ENCODE measurements around the gene OR1A1.
"Not testable (repeated sequence)": the region's sequence is repeated elsewhere in the genome, so short reads cannot be mapped to it uniquely, and the experiment has no call there.

Gene OR1A1, protein sequence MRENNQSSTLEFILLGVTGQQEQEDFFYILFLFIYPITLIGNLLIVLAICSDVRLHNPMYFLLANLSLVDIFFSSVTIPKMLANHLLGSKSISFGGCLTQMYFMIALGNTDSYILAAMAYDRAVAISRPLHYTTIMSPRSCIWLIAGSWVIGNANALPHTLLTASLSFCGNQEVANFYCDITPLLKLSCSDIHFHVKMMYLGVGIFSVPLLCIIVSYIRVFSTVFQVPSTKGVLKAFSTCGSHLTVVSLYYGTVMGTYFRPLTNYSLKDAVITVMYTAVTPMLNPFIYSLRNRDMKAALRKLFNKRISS

DNA sequence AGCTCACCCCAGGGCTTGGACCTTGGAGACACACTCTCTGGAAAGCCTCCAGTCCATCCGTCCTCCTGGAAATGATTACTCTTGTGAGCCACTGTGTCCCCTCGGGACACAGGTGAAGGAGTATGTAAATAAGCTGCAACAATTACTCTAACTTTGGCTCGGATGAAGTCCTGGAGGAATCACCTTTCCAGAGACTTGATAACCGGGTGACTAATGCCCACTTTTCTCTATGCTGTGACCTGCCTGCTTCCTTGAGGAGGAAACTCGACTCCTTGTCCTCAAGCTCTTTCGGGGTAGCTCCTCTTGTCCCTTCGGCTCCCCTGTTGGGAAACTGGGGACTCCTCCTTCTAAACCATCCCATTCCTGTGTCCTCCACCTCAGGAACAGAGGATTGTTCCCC lies at the start of gene OR1A1:
OR1A1 (plus strand) TSS at position 301 of the 400 bp plus-strand sequence. CDS start 7,954 bp downstream, outside the sequence.
- no peak within 1 kb of the TSS for H3K4me3 ChIP-seq (ENCODE audit: low read depth, low read length)
- no peak for DNase-seq (ENCODE audit: low read depth)

DNA sequence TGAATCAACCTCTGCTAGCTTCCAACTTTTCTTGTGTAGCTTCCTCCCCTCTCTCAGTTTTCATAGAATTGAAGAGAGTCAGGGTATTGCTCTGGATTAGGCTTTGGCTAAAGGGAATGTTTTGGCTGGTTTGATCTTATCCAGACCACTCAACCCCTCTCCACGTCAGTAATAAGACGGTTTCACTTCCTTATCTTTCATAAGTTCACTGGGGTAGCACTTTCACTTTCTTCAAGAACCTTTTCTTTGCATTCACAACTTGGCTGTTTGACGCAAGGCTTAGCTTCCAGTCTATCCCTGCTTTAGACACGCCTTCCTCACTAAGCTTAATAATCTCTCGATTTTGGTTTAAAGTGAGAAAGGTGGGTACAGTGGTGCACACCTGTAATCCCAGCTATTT lies 39.9 kb upstream of the OR1A1 start:
- DNase-seq (ENCODE audit: low read depth) = no peak
- no peak overlapping the region for H3K4me3 ChIP-seq (ENCODE audit: low read depth, low read length)

DNA sequence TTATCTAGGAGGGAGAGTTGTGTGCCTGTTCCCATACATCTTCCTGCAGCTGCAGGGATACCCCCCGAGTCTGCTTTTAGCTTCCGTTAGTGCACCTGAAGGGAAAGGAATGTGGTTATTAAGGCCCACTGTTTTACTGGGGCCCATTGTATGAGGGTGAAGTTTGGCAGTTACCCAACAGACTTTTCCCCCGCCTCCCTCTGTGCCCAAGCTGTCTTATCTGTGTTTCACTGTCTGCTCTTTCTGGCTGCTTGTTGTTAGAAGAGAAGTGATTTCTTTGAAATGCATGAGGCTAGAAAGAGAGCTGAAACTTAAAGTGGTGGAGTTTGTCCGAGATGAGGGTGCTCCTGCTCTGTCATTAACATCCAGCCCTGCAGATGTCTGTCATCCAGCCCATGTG lies 17.5 kb upstream of the OR1A1 start:
- H3K4me3 ChIP-seq (ENCODE audit: low read depth, low read length) = no peak overlapping the region

DNA sequence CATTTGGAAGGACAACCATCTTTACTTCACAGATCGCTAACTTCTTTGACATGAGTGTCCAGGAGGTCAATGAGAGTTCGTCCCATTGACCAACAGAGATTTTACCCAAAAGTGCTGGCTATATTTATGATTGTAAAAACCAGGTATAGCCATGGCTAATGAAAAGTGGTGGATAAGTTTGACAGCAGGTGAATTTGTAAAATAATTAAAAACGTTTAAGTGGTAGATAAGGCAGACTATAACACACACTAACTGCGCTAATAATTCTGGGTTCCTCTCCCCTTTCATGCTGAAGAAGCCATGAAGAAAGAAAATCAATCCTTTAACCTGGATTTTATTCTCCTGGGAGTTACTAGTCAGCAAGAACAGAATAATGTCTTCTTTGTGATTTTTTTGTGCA lies 10.2 kb upstream of the OR1A1 start, which contains the start of gene OR1A2:
OR1A2 (plus strand) TSS at position 301 of the 400 bp plus-strand sequence; CDS start at position 301, 0 bp downstream.
- no peak within 1 kb of the TSS for H3K4me3 ChIP-seq (ENCODE audit: low read depth, low read length)
- DNase-seq (ENCODE audit: low read depth) = no peak

More for the DNA sequence above, 17.5 kb upstream of the OR1A1 start:
- DNase-seq (ENCODE audit: low read depth) = no peak

DNA sequence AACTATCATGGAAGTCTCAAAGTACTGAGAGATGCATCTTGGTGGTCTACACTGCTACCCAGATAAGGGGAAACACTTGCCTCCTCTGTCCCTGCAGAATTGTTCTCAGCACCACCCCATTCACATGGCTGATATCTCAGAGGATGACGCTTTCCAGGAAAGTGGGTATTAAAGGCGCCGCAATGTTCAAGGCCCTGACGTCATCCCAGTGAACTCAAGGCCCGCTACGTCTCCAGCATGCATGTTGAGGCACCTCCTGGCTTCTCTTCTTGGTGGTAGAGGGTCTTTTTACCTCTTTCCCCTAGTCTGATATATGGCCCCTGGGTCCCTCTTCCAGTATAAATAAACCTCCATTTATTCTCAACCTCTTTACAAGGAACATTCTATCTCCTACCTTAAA lies 1.0 kb downstream of the OR1A1 start:
- DNase-seq (ENCODE audit: low read depth) = no peak
- no peak overlapping the region for H3K4me3 ChIP-seq (ENCODE audit: low read depth, low read length)

DNA sequence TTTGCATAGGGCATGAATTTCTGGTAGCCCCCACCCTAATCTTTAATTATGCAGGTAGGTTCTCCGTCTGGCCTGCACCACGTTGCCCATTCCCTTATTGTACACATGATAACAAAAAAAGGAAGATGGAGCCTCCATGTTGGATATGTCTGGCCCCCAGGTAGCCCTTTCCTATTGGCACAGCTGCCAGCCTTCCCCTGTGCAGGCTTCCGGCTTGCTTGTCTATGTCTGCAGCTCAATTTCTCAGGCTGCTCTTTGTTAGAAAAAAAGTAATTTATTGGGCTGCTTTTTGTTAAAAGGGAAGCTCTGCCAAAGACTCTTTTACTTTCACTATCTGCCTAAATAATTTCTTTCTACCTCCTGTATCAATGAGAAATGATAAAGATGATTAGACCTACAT lies 5.5 kb downstream of the OR1A1 start:
- H3K4me3 ChIP-seq (ENCODE audit: low read depth, low read length) = no peak overlapping the region
- DNase-seq (ENCODE audit: low read depth) = no peak

DNA sequence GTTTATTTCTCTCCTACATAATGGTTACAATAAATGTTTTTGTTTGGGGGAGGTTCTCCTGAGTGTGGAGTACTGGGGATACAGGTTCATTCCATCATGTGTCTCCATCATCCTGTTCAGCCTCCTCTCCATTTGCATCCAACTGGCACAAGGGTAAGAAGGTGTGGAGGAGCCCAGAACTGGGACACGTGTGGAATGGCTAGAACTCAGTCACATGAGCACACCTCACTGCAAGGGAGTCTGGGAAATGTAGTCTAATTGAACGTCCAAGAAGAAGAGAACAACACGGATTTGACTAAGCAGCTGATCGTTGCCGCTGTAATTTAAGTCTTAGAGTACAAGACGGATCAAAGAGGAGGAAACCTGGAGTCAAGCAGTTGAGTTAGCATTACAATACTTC lies 6.1 kb downstream of the OR1A1 start:
- H3K4me3 ChIP-seq (ENCODE audit: low read depth, low read length) = no peak overlapping the region
- no peak for DNase-seq (ENCODE audit: low read depth)

DNA sequence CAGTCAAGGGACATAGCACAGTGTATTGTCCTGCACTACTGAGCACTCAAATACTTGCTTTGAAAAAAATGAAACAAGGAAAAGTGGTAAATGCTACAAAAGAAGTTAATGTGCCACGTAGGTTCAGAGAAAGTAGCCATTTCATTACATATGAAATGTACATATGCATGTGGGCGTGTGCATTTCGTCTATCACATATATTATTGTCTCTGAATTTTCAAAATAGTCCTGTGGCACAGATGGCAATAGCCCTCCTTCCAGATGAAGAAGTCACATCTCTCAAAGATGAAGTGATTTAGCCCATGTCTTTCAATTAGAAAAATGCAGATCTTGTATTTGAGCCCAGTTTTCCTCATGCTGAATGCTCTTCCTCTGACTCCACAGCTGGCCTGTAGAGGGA lies 12.5 kb downstream of the OR1A1 start:
- DNase-seq (ENCODE audit: low read depth); H3K4me3 ChIP-seq (ENCODE audit: low read depth, low read length): not testable (repeated sequence)

DNA sequence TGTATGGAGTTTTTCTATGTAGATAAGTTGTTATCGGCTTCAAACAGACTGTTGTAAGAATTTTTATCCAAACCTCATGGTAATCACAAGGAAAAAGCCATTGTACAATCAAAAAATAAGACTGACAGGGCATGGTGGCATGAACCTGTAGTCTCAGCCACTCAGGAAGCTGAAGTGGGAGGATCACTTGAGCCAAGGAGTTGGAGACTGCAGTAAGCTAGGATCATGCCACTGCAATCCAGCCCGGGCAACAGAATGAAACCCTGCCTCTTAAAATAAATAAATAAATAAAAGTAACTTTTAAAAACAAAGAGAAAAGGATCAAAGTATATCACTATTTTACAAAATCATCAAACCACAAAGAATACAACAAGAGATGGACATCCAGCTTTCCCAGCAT lies 14.4 kb downstream of the OR1A1 start:
- no peak for DNase-seq (ENCODE audit: low read depth)
- no peak overlapping the region for H3K4me3 ChIP-seq (ENCODE audit: low read depth, low read length)

DNA sequence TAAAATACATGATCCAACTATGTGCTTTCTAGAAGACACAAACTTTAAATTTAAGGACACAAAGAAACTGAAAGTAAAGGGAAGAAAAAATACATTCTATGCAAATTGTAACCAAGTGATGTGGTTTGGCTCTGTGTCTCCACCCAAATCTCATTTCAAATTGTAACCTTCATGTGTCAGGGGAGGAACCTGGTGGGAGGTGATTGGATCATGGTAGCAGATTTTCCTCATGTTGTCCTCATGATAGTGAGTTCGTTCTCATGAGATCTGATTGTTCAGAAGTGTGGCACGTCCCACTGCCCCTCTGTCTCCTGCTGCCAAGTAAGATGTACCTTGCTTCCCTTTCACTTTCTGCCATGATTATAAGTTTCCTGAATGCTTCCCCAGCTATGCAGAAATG lies 15.0 kb downstream of the OR1A1 start:
- H3K4me3 ChIP-seq (ENCODE audit: low read depth, low read length) = no peak overlapping the region
- DNase-seq (ENCODE audit: low read depth) = no peak

DNA sequence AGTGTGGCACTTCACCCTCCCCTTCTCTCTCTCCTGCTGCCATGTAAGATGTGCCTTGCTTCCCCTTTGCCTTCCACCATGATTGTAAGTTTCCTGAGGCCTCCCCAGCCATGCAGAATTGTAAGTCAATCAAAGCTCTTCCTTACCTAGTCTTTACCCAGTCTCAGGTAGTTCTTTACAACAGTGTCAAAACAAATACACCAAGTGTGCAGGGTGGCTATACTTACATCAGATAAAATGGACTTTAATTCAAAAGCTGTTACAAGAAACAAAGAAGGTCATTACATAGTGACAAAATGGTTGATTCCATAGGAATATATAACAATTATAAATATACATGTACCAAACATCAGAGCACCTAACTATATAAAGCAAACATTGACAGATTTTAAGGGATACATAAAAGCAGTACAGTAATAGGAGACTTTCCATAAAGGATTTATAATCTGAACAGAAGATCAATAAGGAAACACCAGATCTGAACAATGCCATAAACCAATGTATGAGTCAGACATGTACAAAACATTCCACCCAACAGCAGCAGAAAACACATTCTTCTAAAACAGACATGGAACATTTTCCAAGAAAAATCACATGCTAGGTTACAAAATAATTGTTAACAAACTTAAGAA lies 17.4 kb downstream of the OR1A1 start:
- not testable (repeated sequence) for DNase-seq (ENCODE audit: low read depth); H3K4me3 ChIP-seq (ENCODE audit: low read depth, low read length)

DNA sequence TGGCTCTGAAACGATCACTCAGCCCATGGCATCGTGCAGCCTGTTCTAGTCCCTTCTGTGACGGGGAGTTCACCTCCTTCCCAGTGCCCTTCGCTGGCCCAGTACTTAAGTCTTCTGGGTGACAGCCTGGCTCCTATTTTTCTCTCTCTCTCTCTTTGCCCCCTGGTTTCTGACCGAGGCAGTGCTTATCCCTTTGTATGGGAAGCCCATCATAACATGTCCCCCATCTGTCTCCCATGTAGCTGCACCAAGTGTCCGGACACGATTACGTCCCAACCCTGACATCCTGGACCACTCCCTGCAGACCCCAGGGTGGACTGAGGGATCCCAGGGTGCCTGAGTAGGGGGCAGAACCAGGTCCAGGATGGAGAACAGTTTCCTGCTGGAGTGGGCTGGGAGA lies 24.8 kb downstream of the OR1A1 start:
- not testable (repeated sequence) for H3K4me3 ChIP-seq (ENCODE audit: low read depth, low read length); DNase-seq (ENCODE audit: low read depth)

DNA sequence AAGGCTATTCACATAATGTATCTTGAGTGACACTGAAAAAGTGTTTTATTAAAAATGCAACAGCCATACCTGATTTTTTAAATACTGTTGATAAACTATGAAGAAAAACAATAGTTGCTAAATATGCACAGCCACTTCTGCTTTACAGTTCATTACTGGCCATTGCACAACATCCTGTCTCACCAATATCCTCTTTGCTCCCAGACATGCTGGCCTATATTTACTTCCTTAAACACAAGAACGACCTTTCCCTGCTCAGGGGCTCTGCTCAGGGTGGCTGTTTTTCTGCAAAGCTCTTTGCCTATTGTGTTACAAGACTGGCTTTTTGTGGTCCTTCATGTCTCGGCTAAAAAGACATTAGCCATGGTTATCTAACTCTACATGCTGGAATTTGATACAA lies 31.2 kb downstream of the OR1A1 start:
- H3K4me3 ChIP-seq (ENCODE audit: low read depth, low read length); DNase-seq (ENCODE audit: low read depth): not testable (repeated sequence)

DNA sequence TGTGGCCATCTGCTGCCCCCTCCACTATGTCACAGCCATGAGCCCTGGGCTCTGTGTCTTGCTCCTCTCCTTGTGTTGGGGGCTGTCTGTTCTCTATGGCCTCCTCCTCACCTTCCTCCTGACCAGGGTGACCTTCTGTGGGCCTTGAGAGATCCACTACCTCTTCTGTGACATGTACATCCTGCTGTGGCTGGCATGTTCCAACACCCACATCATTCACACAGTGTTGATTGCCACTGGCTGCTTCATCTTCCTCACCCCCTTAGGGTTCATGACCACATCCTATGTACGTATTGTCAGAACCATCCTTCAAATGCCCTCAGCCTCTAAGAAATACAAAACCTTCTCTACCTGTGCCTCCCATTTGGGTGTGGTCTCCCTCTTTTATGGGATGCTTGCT lies 33.6 kb downstream of the OR1A1 start:
- not testable (repeated sequence) for H3K4me3 ChIP-seq (ENCODE audit: low read depth, low read length); DNase-seq (ENCODE audit: low read depth)

DNA sequence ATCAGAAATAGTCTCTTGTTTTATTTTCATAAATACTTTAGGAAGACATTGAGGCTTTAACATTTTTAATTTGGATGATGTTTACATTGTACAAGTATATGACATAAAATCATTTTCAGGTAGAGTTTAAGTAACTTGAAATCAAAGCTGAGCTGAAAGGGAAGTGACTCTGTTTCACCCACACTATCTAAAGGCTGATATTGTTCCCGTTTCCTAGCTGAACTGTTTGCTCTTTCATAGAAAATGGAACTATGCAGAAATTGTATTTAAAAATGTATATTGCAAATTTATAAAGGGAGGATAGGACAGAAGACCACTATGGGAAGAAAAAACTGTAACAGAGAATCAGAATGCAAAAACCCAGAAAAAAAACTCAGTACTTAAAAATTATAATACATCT lies 37.4 kb downstream of the OR1A1 start:
- not testable (repeated sequence) for H3K4me3 ChIP-seq (ENCODE audit: low read depth, low read length)

DNA sequence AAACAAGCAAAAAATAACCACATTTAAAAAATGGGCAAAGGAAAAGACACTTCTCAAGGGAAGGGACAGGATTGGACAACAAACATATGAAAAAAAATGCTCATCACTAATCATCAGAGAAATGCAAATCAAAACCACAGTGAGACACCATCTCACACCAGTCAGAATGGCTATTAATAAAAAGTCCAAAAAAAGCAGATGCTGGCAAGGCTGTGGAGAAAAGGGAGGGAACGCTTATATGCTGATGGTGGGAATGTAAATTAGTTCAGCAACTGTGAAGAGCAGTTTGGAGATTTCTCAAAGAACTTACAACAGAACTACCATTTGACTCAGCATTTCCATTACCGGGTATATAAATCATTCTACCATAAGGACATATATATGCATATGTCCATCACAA lies 41.5 kb downstream of the OR1A1 start:
- not testable (repeated sequence) for DNase-seq (ENCODE audit: low read depth); H3K4me3 ChIP-seq (ENCODE audit: low read depth, low read length)

More for the DNA sequence above, 37.4 kb downstream of the OR1A1 start:
- not testable (repeated sequence) for DNase-seq (ENCODE audit: low read depth)

DNA sequence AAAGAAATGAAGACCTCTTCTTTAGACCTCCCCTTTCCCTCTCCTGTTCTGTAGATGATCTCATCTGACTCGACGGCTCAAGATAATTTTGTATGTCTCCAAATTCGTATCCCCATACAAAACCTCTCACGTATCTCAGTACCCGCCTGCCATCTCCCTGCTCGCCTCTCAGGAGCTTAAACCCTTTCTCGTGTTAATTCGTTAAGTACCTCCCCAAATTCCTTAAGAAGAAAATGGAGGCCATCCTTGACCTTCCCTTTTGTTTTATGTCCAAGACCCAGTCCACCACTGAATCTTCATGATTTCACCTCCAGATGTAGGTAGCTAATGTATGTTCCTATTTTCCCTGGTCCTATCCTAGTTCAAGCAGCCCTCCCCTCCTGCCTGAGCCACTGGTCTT lies 49.1 kb downstream of the OR1A1 start:
- H3K4me3 ChIP-seq (ENCODE audit: low read depth, low read length) = no peak overlapping the region
- no peak for DNase-seq (ENCODE audit: low read depth)

DNA sequence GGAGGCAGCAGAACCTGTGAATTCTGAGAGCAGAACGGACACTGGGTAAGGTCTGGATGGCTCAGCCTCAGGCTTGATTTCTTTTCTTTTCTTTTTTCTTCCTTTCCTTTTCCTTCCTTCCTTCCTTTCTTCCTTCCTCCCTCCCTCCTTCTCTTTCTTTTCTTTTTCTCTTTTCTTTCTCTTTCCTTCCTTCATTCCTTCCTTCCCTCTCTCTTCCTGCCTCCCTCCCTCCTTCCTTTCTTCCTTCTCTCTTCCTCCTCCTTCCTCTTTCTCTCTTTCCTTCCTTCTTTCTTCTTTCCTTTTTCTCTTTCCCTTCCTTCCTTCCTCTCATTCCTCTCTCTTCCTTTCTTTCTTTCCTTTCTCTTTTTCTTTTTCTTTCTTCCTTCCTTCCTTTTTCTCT lies 52.7 kb downstream of the OR1A1 start:
- no peak for DNase-seq (ENCODE audit: low read depth)
- no peak overlapping the region for H3K4me3 ChIP-seq (ENCODE audit: low read depth, low read length)

DNA sequence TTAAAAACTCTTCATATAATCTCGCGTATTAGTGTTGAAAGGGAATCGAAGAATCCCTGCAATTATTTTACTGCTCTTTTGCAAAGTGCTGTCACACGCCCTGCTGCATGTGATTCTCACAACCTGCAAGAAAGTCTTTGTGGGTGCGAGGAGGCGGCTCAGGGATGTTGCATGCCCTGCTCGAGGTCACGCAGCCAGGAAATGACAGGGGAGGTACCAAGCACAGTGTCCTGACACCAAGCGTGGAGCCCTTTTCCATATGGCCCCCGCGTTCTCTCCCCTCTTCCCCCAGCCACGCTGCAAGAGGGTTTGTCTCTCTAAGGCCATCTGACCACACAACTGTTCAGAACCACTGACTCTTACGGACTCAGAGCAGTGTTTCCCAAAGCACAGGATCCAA lies 53.1 kb downstream of the OR1A1 start:
- no peak overlapping the region for H3K4me3 ChIP-seq (ENCODE audit: low read depth, low read length)
- no peak for DNase-seq (ENCODE audit: low read depth)
